GM23338 (cell line): Measurements from ENCODE around the gene SLC25A40. TPM values are rescaled to one million over a fixed set of nuclear protein-coding genes. Genes with fewer than 3 reads are reported as not detected.

Source experiments
- ATAC-seq: fragments of 200-7000 bp; cut with Tn5 transposase; 3 replicates; pipeline ENCODE4 v1.9.1; 2020
- DNase-seq: peaks from one replicate; pipeline ENCODE4 v3.0.0-alpha.2; 2015; ENCODE audit warnings: low spot score
- H2AFZ ChIP-seq: fragments of 200-600 bp; sonication (generic); 2 replicates; pipeline ENCODE4 v1.8.0; 2016; ENCODE audit warnings: antibody characterized with exemption, mild to moderate bottlenecking, moderate library complexity
- H3F3A ChIP-seq: fragments of 200-600 bp; sonication (generic); replicated peaks from 2 replicates; pipeline ENCODE4 v1.8.0; 2017; ENCODE audit warnings: antibody characterized with exemption, mixed run types, low read depth
- H3K27ac ChIP-seq: fragments of 200-600 bp; sonication (generic); 2 replicates; pipeline ENCODE4 v1.6.1; 2016; ENCODE audit warnings: low read depth
- H3K27me3 ChIP-seq: fragments of 200-600 bp; sonication (generic); 2 replicates; pipeline ENCODE4 v1.8.0; 2016; ENCODE audit warnings: mild to moderate bottlenecking, mixed run types, moderate library complexity; ENCODE audit not compliant: insufficient read depth
- H3K36me3 ChIP-seq: fragments of 200-600 bp; sonication (generic); 2 replicates; pipeline ENCODE4 v1.8.0; 2016; ENCODE audit warnings: mild to moderate bottlenecking; ENCODE audit not compliant: insufficient read depth
- H3K4me1 ChIP-seq: fragments of 200-600 bp; sonication (generic); 2 replicates; pipeline ENCODE4 v1.8.0; 2016; ENCODE audit warnings: mild to moderate bottlenecking, moderate library complexity; ENCODE audit not compliant: insufficient read depth
- H3K4me2 ChIP-seq: fragments of 200-600 bp; sonication (generic); 2 replicates; pipeline ENCODE4 v1.7.1; 2017; ENCODE audit warnings: mixed run types
- H3K4me3 ChIP-seq: fragments of 200-600 bp; sonication (generic); 2 replicates; pipeline ENCODE4 v1.6.1; 2016; ENCODE audit warnings: mixed run types
- H3K79me2 ChIP-seq: fragments of 200-600 bp; sonication (generic); replicated peaks from 2 replicates; pipeline ENCODE4 v1.8.0; 2017; ENCODE audit warnings: mild to moderate bottlenecking; ENCODE audit not compliant: insufficient read depth
- H3K9me2 ChIP-seq: fragments of 200-600 bp; sonication (generic); 2 replicates; pipeline ENCODE4 v1.8.0; 2017; ENCODE audit not compliant: insufficient read depth
- H4K20me1 ChIP-seq: fragments of 200-600 bp; sonication (generic); replicated peaks from 2 replicates; pipeline ENCODE4 v1.8.0; 2017; ENCODE audit warnings: mild to moderate bottlenecking; ENCODE audit not compliant: insufficient read depth
- H3K27ac Mint-ChIP-seq: 2 replicates; pipeline ENCODE4 v1.8.0; 2020; ENCODE audit warnings: inconsistent platforms, mild to moderate bottlenecking, moderate library complexity, mixed read lengths
- H3K27me3 Mint-ChIP-seq: 3 replicates; pipeline ENCODE4 v1.8.0; 2022; ENCODE audit warnings: low read depth, mild to moderate bottlenecking, moderate library complexity, mixed read lengths, inconsistent platforms; ENCODE audit not compliant: insufficient read depth, poor library complexity
- H3K36me3 Mint-ChIP-seq: 3 replicates; pipeline ENCODE4 v1.8.0; 2021; ENCODE audit warnings: low read depth, mild to moderate bottlenecking, inconsistent platforms, moderate library complexity, mixed read lengths
- H3K4me1 Mint-ChIP-seq: 3 replicates; pipeline ENCODE4 v1.8.0; 2020; ENCODE audit warnings: mild to moderate bottlenecking, inconsistent platforms, mixed read lengths
- H3K4me3 Mint-ChIP-seq: 3 replicates; pipeline ENCODE4 v1.8.0; 2021; ENCODE audit warnings: moderate library complexity, mild to moderate bottlenecking, inconsistent platforms, mixed read lengths
- H3K9me3 Mint-ChIP-seq: 3 replicates; pipeline ENCODE4 v1.8.0; 2020; ENCODE audit warnings: moderate library complexity, mild to moderate bottlenecking, inconsistent platforms, mixed read lengths
- CREB1 ChIP-seq: fragments of 250-450 bp; sonication (Bioruptor Pico); IDR thresholded peaks from 2 replicates; pipeline ENCODE4 v1.5.0; 2020; ENCODE audit warnings: low read depth, mild to moderate bottlenecking, moderate library complexity
- EZH2 ChIP-seq: fragments of 200-600 bp; sonication (generic); IDR thresholded peaks from one replicate; pipeline ENCODE4 v1.8.0; 2017; ENCODE audit warnings: antibody characterized with exemption, mild to moderate bottlenecking, low read depth; ENCODE audit not compliant: unreplicated experiment
- EZH2phosphoT487 ChIP-seq: fragments of 200-600 bp; sonication (generic); IDR thresholded peaks from one replicate; pipeline ENCODE4 v1.8.1; 2018; ENCODE audit warnings: antibody characterized with exemption; ENCODE audit not compliant: unreplicated experiment
- JUNB ChIP-seq: IDR thresholded peaks from one replicate; pipeline ENCODE4 v1.6.1; 2016; ENCODE audit warnings: antibody characterized with exemption; ENCODE audit not compliant: unreplicated experiment
- POLR2AphosphoS5 ChIP-seq: IDR thresholded peaks from 2 replicates; pipeline ENCODE4 v1.6.1; 2016; ENCODE audit warnings: antibody characterized with exemption, low read depth
- STAT1 ChIP-seq: IDR thresholded peaks from one replicate; pipeline ENCODE4 v1.6.1; 2016; ENCODE audit warnings: antibody characterized with exemption; ENCODE audit not compliant: unreplicated experiment
- ZNF114 ChIP-seq: fragments of 250-450 bp; sonication (Bioruptor Pico); IDR thresholded peaks from 2 replicates; pipeline ENCODE4 v1.5.0; 2020; ENCODE audit warnings: mild to moderate bottlenecking, moderate library complexity
- polyA plus RNA-seq: library from polyadenylated mRNA; unstranded; fragments of >200 nt; fragmentation: Nextera tagmentation; extraction: Ambion mirVana; gene quantifications from 2 replicates; pipeline ENCODE4 v1.2.1, GENCODE V29; 2016
- total RNA-seq: library from RNA; depleted of rRNA; stranded (reverse); fragments of >200 nt; shearing (Covaris generic); gene quantifications from 2 replicates; pipeline ENCODE4 v1.2.3, GENCODE V29; 2014
- TF ChIP-seq, protein P1 (sequence below): IDR thresholded peaks from 2 replicates; pipeline ENCODE4 v1.6.1; 2016; ENCODE audit warnings: antibody characterized with exemption
- TF ChIP-seq, protein P2 (sequence below): fragments of 250-450 bp; sonication (Bioruptor Pico); IDR thresholded peaks from 2 replicates; pipeline ENCODE4 v1.5.0; 2020; ENCODE audit warnings: mild to moderate bottlenecking, moderate library complexity

SLC25A40 gene
- total and polyA plus RNA-seq, 2 experiments from 2014 or later: 8.4 to 30.7 TPM

DNA sequence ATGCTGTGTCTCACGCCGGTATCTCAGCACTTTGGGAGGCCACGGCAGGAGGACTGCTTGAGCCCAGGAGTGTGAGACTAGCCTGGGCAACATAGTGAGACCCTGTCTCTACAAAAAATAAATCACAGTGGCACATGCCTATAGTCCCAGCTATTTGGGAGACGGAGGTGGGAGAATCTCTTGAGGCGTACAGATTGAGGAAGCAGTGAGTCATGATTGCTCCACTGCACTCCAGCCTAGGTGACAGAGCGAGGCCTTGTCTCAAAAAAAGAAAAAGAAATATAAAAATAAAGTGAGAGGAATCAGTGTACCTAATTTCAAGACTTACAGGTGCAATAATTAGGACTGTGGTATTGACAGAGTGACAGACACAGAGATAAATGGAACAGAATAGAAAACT, 23.9 kb downstream of the SLC25A40 start:
- H4K20me1 ChIP-seq: no peaks in the 10 kb centered on the region
- H3K27ac Mint-ChIP-seq: no peak overlapping the region
- peaks cover 17% of the 10 kb centered on the region for H3K4me1 ChIP-seq
- no peak overlapping the region for H2AFZ ChIP-seq
- no peak for DNase-seq
- TF ChIP-seq, protein P1, sequence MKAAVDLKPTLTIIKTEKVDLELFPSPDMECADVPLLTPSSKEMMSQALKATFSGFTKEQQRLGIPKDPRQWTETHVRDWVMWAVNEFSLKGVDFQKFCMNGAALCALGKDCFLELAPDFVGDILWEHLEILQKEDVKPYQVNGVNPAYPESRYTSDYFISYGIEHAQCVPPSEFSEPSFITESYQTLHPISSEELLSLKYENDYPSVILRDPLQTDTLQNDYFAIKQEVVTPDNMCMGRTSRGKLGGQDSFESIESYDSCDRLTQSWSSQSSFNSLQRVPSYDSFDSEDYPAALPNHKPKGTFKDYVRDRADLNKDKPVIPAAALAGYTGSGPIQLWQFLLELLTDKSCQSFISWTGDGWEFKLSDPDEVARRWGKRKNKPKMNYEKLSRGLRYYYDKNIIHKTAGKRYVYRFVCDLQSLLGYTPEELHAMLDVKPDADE: no peak
- no peak for TF ChIP-seq EZH2phosphoT487
- TF ChIP-seq JUNB: no peak
- TF ChIP-seq STAT1: no peak
- TF ChIP-seq ZNF114 (CRISPR knock-in tag): no peak
- no peak for TF ChIP-seq CREB1 (CRISPR knock-in tag)
- no peak for TF ChIP-seq POLR2AphosphoS5
- TF ChIP-seq, protein P2, sequence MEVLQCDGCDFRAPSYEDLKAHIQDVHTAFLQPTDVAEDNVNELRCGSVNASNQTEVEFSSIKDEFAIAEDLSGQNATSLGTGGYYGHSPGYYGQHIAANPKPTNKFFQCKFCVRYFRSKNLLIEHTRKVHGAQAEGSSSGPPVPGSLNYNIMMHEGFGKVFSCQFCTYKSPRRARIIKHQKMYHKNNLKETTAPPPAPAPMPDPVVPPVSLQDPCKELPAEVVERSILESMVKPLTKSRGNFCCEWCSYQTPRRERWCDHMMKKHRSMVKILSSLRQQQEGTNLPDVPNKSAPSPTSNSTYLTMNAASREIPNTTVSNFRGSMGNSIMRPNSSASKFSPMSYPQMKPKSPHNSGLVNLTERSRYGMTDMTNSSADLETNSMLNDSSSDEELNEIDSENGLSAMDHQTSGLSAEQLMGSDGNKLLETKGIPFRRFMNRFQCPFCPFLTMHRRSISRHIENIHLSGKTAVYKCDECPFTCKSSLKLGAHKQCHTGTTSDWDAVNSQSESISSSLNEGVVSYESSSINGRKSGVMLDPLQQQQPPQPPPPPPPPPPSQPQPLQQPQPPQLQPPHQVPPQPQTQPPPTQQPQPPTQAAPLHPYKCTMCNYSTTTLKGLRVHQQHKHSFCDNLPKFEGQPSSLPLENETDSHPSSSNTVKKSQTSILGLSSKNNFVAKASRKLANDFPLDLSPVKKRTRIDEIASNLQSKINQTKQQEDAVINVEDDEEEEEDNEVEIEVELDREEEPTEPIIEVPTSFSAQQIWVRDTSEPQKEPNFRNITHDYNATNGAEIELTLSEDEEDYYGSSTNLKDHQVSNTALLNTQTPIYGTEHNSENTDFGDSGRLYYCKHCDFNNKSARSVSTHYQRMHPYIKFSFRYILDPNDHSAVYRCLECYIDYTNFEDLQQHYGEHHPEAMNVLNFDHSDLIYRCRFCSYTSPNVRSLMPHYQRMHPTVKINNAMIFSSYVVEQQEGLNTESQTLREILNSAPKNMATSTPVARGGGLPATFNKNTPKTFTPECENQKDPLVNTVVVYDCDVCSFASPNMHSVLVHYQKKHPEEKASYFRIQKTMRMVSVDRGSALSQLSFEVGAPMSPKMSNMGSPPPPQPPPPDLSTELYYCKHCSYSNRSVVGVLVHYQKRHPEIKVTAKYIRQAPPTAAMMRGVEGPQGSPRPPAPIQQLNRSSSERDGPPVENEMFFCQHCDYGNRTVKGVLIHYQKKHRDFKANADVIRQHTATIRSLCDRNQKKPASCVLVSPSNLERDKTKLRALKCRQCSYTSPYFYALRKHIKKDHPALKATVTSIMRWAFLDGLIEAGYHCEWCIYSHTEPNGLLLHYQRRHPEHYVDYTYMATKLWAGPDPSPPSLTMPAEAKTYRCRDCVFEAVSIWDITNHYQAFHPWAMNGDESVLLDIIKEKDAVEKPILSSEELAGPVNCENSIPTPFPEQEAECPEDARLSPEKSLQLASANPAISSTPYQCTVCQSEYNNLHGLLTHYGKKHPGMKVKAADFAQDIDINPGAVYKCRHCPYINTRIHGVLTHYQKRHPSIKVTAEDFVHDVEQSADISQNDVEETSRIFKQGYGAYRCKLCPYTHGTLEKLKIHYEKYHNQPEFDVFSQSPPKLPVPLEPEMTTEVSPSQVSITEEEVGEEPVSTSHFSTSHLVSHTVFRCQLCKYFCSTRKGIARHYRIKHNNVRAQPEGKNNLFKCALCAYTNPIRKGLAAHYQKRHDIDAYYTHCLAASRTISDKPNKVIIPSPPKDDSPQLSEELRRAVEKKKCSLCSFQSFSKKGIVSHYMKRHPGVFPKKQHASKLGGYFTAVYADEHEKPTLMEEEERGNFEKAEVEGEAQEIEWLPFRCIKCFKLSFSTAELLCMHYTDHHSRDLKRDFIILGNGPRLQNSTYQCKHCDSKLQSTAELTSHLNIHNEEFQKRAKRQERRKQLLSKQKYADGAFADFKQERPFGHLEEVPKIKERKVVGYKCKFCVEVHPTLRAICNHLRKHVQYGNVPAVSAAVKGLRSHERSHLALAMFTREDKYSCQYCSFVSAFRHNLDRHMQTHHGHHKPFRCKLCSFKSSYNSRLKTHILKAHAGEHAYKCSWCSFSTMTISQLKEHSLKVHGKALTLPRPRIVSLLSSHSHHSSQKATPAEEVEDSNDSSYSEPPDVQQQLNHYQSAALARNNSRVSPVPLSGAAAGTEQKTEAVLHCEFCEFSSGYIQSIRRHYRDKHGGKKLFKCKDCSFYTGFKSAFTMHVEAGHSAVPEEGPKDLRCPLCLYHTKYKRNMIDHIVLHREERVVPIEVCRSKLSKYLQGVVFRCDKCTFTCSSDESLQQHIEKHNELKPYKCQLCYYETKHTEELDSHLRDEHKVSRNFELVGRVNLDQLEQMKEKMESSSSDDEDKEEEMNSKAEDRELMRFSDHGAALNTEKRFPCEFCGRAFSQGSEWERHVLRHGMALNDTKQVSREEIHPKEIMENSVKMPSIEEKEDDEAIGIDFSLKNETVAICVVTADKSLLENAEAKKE: no peak
- no peak for TF ChIP-seq EZH2
- no peaks in the 10 kb centered on the region for H3F3A ChIP-seq
- no peak for ATAC-seq
- no peak overlapping the region for H3K4me3 ChIP-seq
- no peak overlapping the region for H3K27ac ChIP-seq
- H3K9me3 Mint-ChIP-seq: no peaks in the 10 kb centered on the region
- H3K27me3 ChIP-seq: no peaks in the 10 kb centered on the region
- H3K9me2 ChIP-seq: no peaks in the 10 kb centered on the region
- peaks cover 1% of the 10 kb centered on the region for H3K27me3 Mint-ChIP-seq
- no peak overlapping the region for H3K4me2 ChIP-seq
- H3K4me3 Mint-ChIP-seq: no peak overlapping the region
- H3K4me1 Mint-ChIP-seq: peaks cover 8% of the 10 kb centered on the region; the same call in 2 of the 3 replicates
- H3K36me3 ChIP-seq: no peaks in the 10 kb centered on the region; the same call in 1 of the 2 replicates
- peaks cover 21% of the 10 kb centered on the region for H3K36me3 Mint-ChIP-seq
- no peaks in the 10 kb centered on the region for H3K79me2 ChIP-seq
